ENCODE data around the gene CCDC47.
"Not testable (repeated sequence)": the region's sequence is repeated elsewhere in the genome, so short reads cannot be mapped to it uniquely, and the experiment has no call there.

Gene CCDC47, protein sequence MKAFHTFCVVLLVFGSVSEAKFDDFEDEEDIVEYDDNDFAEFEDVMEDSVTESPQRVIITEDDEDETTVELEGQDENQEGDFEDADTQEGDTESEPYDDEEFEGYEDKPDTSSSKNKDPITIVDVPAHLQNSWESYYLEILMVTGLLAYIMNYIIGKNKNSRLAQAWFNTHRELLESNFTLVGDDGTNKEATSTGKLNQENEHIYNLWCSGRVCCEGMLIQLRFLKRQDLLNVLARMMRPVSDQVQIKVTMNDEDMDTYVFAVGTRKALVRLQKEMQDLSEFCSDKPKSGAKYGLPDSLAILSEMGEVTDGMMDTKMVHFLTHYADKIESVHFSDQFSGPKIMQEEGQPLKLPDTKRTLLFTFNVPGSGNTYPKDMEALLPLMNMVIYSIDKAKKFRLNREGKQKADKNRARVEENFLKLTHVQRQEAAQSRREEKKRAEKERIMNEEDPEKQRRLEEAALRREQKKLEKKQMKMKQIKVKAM

DNA sequence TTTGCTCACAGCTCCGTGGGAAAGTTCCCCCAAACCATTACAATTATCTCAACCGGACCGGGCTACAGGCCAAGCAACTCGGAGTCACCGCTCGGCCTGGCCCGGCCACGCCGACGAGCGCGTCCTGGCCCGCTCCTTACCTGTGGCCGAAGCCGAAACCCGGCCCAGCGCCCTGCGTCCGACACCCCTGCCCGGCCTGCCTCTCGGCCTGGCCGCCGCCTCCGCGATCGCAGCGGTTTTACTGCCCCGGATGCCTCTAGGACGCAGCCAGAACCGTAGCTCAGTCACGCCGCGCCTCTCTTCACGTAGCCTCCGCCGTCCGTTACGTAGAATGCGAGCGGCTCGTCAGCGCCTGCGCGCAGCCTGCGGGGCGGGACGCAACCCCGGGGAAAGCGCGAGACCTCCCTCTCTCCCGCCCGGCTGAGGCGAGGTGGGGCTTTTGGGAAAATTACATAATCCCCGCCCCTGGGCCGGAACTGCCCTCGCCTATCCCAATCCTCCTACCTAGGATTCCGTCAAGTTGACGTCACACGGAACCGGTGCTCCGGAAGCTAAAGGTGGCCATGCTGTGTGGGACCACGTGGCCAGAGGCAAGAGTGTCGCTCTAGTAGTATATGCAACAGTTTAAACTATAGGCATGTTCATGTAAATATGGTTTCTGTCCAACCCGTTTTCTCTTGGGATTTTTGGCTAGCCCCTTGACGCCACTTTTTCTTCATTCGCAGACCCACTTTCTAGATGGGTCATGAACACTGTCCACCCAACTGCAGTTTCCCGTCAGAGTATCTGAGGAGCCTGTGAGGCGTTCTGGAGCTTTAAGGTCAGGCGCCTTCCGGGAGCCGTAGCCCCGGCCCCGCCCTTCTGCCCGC, at the start of gene CCDC47:
Gene CCDC47 (minus strand): TSS at position 326 of the 869 bp plus-strand sequence. CDS start 7,422 bp downstream, outside the sequence.
- in situ Hi-C loops (cut with HindIII; ENCODE audit: low sequenced_read_pairs) = no loop called here

DNA sequence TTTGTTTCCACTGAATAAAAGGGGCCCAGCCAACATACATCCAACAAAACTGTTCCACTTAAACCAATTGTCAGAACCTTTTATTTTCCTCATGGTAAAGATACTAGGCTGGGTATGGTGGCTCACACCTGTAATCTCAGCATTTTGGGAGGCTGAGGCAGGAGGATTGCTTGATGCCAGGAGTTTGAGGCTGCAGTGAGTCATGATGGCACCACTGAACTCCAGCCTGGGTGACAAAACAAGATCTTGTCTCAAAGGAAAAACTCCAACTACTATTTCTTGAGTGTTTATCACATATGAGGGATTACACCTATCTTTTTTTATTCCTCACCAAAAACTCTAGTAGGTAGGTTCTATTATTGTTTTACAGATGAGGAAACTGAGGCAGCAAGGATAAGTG, 49.1 kb upstream of the CCDC47 start:
- in situ Hi-C loops (cut with HindIII; ENCODE audit: low sequenced_read_pairs) = no loop called here

DNA sequence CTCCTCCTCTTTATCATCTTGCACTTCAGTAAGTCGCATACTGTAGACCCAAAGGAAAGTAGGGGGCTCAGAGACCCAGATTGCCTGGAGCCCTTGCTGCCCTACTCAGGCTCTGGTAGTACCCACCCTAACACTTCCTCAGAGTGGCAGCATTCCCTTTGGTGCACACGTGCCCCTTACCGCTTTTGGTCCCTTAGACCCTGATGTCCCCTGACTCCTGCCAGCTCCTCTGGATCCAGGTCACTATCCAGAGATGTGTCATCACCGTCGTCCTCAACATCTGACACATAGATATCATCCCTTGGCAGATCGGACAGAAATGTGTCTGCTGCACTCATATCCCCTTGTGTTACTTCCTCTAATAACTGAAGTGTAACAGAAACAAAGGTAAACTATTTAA, 48.4 kb upstream of the CCDC47 start:
- in situ Hi-C loops (cut with HindIII; ENCODE audit: low sequenced_read_pairs) = no loop called here

DNA sequence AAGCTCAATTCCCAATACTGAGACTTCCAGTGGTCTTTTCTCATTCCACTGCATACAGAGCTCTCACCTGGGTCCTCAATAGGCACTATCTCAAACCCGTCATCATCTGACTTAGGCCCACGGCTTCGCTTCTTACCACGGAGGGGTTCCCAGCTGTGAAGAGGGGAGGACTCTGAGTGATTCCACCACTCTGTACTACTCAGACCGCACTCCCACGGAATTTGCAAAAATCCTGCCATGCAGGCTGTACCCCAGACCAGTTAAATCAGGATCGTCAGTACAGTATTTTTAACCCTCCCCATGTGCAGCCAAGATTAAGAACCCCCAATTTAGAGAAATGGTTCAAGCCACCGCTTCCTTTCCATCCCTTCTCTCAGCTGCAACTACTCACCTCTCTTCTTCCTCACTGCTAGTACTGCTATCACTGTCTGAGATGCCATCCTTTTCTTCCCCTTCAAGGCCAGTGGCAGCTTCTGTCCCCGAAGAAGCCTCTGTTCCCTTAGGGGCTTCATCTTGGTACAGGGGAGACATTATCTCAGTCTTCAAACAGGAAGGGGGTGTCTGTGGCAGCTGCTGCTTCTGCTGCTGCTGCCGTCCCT, 47.7 kb upstream of the CCDC47 start:
- in situ Hi-C loops (cut with HindIII; ENCODE audit: low sequenced_read_pairs) = no loop called here

DNA sequence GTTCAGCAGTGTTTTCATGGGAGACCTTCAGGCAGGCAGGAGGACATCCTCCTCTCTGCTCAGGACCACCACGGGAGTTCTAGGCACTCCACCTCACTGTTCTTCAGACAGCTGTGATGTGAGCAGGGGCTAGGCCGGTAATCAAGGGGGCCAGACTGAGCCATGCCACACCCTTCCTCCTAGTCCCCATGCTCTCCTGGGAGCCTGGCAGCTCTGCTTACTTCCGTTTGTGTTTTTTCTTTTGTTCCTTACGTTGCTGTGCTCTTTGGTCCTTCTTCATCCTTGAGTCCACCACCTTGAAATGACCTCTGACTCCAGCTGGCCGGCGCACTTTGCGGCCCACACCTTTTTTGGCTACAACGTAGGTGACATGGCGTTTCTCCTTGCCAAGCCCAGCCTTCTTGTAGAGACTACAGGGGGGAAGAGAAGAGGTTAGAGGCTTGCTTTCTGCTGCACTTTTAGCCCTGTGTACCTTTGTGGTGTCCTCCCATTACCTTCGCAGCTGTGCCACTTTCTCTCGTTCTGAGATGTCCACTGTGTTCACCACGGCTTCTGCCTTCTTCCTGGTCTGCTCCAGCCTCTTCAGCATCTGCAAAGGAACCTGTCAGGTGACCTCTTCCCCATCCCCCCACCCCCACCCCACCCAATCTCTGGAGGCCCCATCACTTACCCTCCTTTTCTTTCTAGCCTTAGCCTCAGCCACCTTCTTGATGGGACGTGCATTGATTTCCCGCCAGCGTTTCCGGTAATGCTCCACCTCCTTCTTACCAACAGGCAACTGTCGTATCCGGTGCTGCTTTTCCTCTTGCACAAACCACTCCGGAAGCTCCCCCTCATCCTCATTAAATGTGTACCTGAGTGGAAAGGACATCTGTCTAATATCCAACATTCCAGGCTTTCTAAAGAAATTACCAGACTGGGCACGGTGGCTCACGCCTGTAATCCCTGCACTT, 46.5 kb upstream of the CCDC47 start:
- in situ Hi-C loops (cut with HindIII; ENCODE audit: low sequenced_read_pairs) = loop anchor here (5.0 kb wide), 2 partner anchors 38 to 73 kb away; no protein-coding TSS in a partner anchor

DNA sequence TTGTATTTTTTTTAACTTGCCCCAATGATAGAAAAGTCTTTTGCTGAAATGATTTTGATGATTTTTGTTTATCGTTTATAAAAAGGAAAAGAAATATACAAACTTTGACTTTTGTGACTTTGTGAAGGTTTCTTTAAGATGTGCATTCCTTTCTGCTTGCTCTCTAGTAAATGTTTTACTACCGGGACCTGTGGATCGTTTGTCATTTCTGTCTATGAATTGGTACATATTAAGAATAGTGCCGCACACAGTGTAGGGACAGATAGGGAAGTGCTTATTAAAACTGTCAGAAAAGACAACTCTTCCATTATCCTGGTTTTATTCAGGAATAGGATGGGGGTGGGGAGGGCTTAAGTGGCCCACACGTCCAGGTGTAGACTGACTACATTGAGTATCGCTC, 45.7 kb upstream of the CCDC47 start:
- in situ Hi-C loops (cut with HindIII; ENCODE audit: low sequenced_read_pairs) = loop anchor here (5.0 kb wide), 2 partner anchors 37 to 72 kb away; no protein-coding TSS in a partner anchor

DNA sequence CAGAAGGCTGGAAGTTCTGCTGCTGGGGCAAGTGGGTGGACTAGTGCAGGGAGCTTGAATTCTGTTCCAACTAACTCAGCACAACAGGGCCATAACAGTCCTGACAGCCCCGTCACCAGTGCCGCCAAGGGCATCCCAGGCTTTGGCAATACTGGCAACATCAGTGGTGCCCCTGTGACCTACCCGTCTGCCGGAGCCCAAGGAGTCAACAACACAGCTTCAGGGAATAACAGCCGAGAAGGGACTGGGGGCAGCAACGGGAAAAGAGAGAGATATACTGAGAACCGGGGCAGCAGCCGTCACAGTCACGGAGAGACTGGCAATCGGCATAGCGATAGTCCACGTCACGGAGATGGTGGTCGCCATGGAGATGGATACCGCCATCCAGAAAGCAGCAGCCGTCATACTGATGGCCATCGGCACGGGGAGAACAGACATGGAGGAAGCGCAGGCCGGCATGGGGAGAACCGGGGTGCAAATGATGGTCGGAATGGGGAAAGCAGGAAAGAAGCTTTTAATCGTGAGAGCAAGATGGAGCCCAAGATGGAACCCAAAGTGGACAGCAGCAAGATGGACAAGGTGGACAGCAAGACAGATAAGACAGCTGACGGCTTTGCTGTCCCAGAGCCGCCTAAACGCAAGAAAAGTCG, 44.5 kb upstream of the CCDC47 start:
- in situ Hi-C loops (cut with HindIII; ENCODE audit: low sequenced_read_pairs) = loop anchor here (5.0 kb wide), 2 partner anchors 36 to 71 kb away; no protein-coding TSS in a partner anchor

DNA sequence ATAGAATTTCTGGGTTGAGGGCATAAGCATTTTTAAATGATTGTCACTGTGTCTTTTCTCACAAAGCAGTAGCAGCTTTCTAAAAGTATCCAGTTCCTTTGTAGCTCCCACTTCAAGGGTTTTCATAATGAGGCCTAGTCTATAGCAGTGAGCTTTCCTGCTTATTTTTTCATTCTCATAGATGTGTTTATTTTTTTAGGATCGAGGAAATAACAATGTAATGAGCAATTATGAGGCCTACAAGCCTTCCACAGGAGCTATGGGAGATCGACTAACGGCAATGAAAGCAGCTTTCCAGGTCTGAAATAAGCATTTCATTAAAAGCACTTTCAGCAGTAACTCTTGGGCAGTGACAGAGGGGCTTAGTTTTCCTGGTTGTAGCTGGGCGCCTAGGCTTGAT, 43.3 kb upstream of the CCDC47 start:
- in situ Hi-C loops (cut with HindIII; ENCODE audit: low sequenced_read_pairs) = loop anchor here (5.0 kb wide), 2 partner anchors 34 to 69 kb away; no protein-coding TSS in a partner anchor

DNA sequence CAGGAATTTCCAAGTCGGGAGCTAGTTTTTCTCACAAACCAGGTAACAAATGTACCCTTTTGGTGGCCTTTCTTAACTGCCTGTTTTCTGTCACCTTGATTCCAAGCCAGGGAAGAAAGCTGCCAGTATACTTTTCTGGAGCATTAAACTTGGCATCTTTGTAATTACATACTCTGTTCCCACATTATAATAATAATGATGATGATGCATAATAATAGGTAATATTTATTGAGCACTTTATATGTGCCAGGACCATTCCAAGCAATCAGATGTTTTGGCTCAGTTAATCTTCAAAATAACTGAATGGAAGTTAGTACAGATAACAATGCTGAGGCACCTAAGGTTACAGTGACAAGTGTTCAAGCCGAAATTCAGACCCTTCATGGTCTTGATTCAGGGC, 42.7 kb upstream of the CCDC47 start:
- in situ Hi-C loops (cut with HindIII; ENCODE audit: low sequenced_read_pairs) = loop anchor here (5.0 kb wide), 2 partner anchors 34 to 69 kb away; no protein-coding TSS in a partner anchor

DNA sequence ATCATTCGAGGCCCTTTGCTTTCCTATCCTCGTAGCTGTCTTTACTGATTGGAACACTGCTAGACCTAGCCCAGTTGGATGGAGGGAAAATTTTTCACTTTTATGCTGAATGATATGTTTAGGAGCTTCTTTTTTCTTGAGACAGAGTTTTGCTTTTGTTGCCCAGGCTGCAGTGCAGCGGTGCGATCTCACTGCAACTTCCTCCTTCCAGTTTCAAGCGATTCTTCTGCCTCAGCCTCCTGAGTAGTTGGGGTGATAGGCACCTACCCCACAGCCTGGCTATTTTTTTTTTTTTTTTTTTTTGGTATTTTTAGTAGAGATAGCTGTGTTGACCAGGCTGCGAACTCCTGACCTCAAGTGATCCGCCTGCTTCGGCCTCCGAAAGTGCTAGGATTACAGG, 36.6 kb upstream of the CCDC47 start:
- in situ Hi-C loops (cut with HindIII; ENCODE audit: low sequenced_read_pairs) = no loop called here

DNA sequence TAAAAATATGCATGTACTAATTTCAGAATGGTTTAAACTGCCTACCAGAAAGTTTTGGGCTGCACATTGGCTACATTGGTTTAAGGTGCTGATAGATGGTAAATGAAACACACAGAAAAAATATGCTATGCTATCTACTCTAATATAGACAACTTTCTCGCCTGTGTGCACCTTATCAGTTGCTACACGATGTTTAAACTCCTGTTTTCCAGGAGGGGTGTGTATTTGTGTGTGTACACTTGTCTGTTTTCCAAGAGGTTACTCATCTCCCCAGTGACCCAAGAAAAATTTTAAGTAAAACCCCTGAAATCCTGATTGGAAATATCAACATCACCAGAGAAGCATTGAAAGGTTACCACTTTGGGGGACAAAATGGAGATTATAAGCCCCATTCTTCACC, 32.2 kb upstream of the CCDC47 start:
- in situ Hi-C loops (cut with HindIII; ENCODE audit: low sequenced_read_pairs) = no loop called here

DNA sequence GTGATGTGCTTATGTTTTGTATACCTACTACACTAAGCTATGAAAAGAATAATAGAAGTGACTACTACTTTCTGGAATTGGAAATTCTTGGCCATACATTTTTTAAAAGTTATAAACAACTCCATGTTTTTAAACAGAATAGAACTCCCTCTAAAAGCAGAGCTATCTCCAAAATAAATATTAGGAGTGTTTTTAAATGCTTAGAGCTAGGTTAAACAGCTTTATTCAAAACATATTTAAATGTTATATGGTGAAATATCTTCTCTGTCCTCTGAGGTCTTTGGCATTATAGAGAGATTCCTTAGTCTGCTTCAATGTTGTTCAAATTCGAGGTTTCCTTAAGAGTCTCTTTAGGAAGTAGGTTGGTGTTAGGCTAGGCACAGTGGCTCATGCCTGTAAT, 30.9 kb upstream of the CCDC47 start:
- in situ Hi-C loops (cut with HindIII; ENCODE audit: low sequenced_read_pairs) = loop anchor here (5.0 kb wide), 2 partner anchors 37 to 58 kb away; no protein-coding TSS in a partner anchor

DNA sequence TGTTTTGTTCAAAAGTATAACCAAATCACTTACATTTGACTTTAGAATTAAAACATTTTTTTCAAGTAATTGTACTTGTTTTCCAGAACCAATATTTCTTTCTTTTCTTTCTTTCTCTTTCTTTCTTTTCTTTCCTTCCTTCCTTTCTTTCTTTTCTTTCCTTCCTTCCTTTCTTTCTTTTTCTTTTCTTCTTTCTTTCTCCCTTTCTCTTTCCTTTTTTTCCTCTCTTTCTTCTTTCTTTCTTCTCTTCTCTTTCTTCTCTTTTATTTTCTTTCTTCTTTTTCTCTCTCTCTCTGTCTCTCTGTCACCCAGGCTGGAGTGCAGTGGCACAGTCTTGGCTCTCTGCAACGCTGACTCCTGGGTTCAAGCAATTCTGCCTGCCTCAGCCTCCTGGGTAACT, 27.4 kb upstream of the CCDC47 start:
- in situ Hi-C loops (cut with HindIII; ENCODE audit: low sequenced_read_pairs) = loop anchor here (5.0 kb wide), 2 partner anchors 33 to 62 kb away; no protein-coding TSS in a partner anchor

DNA sequence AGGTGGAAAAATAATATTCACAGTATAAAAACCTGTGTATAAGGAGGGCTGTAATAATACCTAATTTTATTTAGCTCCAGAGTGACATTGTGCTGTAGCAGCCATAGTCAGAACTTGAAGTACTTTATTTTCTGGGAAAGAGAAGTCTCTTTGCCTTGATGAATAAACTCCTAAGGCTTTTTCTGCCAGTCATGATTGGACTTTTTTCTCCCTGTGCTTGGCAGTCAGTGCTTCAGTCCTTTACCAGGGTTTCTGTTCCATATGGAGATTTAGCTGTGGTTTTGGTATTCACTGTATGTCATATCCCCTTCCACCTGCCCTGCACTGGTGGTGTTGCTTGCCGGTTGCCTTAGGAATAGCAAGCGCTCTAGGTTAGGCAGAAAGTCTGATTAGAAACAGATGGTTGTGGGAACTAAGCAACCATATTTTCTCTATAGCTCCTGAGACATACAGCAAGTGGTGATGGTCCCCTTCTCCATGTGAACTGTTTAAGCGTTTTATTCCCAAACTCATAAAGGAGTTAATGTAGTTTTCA, 25.2 kb upstream of the CCDC47 start:
- in situ Hi-C loops (cut with HindIII; ENCODE audit: low sequenced_read_pairs) = no loop called here

DNA sequence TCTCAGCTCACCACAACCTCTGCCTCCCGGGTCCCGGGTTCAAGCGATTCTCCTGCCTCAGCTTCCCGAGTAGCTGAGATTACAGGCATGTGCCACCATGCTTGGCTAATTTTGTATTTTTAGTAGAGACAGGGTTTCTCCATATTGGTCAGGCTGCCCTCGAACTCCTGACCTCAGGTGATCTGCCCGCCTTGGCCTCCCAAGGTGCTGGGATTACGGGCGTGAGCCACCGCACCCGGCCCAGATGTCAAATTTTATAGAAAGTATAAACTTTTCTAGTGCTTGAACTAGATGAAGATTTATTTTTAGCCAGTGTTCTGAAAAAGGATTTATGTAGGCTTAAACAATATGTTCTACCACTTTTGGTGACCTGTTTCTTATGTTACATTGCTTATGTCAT, 23.0 kb upstream of the CCDC47 start:
- in situ Hi-C loops (cut with HindIII; ENCODE audit: low sequenced_read_pairs) = not testable (repeated sequence)

DNA sequence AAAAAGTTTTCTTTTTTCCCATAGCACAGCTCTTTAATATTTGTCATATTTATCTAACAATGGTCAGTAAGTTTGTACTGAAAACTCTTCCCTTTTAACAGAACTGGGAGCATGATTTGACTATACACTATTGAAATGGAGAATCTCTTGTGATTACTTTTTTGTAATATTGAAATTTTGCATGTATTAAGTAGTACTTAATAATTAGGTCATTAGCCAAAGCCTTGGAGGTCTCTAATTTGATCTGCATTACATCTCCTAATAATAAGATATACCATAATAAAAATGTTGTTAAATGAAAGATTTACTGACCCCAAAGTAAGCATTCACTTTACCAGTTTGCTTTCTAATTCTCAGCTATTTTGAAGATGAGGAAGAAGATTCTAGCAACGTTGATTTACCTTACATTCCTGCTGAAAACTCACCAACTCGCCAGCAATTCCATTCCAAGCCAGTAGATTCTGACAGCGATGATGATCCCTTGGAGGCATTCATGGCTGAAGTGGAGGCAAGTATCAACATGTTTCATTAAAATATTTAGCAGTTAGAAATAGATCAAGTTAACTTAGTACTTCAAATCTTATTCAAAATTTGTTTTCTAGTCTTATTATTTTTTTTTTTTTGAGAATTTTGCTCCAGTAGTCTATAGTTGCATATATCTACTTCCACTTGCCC, 18.8 kb upstream of the CCDC47 start:
- in situ Hi-C loops (cut with HindIII; ENCODE audit: low sequenced_read_pairs) = no loop called here

DNA sequence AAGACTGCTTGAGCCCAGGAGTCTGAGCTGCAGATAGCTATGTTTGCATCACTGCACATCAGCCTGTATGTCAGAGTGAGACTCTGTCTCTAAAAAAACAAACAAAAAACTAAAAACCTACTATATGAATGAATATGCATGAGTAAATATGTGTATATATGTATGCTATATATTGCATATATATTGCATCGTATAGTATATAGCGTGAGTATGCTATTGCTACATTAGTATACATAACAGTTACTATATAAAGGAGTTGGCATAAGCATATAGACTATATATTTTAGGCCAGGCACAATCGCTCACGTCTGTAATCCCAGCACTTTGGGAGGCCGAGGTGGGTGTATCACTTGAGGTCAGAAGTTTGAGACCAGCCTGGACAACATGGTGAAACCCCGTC, 16.7 kb upstream of the CCDC47 start:
- in situ Hi-C loops (cut with HindIII; ENCODE audit: low sequenced_read_pairs) = no loop called here

DNA sequence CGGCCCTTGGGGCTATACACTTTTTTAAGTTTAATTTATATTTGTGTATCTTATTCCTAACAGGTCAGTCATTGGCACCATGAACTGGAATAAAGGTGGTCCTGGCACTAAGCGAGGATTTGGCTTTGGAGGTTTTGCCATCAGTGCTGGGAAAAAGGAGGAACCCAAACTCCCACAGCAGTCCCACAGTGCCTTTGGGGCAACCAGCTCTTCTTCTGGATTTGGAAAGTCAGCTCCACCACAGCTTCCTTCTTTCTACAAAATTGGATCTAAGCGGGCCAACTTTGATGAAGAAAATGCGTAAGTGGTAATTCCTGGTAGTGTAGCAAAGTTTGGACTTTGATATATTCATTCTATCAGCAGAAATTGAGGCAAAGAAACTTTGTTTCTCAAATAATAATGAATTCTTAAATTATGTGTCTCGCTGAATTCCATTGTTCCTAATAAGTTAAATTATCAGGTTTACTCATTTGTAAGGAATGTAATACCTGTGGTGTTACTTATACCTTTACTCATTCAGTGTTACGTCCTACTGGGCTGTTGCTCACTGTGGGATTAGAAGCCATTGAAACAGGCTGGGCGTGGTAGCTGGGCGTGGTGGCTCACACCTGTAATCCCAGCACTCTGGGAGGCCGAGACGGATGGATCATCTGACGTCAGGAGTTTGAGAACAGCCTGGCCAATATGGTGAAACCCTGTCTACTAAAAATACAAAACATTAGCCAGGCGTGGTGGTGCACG, 13.7 kb upstream of the CCDC47 start:
- in situ Hi-C loops (cut with HindIII; ENCODE audit: low sequenced_read_pairs) = no loop called here

All from endothelial cell of hepatic sinusoid (primary cell).